Fibroblast of skin of scalp (primary cell): Measurements from ENCODE around the gene DDX60. TPM values are rescaled to one million over a fixed set of nuclear protein-coding genes. Genes with fewer than 3 reads are reported as not detected.
"Not testable (repeated sequence)": the region's sequence is repeated elsewhere in the genome, so short reads cannot be mapped to it uniquely, and the experiment has no call there.

Experiments used
- DNase-seq: peaks from one replicate; pipeline ENCODE4 v3.0.0-alpha.2; 2013
- polyA plus RNA-seq, 2 experiments: library from polyadenylated mRNA; unstranded; fragments of 120-200 nt; gene quantifications; one replicate each; pipeline ENCODE4 v1.2.1, GENCODE V29; 2013; ENCODE audit not compliant: insufficient read length in 2 of 2

The DDX60 gene
- 5.1 TPM for polyA plus RNA-seq (2013, experiment 1 of 2; ENCODE audit: insufficient read length)
- 5.6 TPM for polyA plus RNA-seq (2013, experiment 2 of 2; ENCODE audit: insufficient read length)

GRCh38 chr4:168318266-168318895 lies at the start of gene DDX60:
Gene DDX60, minus strand, starts transcription at chr4:168318752. Its CDS starts 7,493 bp downstream, at chr4:168311259.
- DNase-seq: peak; percentile 78

- no peak for DNase-seq
Measured at GRCh38 chr4:168367065-168367464, 48.5 kb upstream of the DDX60 start.

- no peak for DNase-seq
Measured at GRCh38 chr4:168362025-168362401, 43.5 kb upstream of the DDX60 start.

GRCh38 chr4:168361365-168362024 lies 42.9 kb upstream of the DDX60 start:
- DNase-seq: no peak

GRCh38 chr4:168360271-168360670 lies 41.7 kb upstream of the DDX60 start:
- no peak for DNase-seq

GRCh38 chr4:168357941-168358340 lies 39.4 kb upstream of the DDX60 start:
- no peak for DNase-seq

GRCh38 chr4:168353746-168354145 lies 35.2 kb upstream of the DDX60 start:
- DNase-seq: no peak

GRCh38 chr4:168337550-168337940 lies 19.0 kb upstream of the DDX60 start:
- DNase-seq: peak; percentile 7

GRCh38 chr4:168336837-168337549 lies 18.4 kb upstream of the DDX60 start:
- no peak for DNase-seq

- DNase-seq: peak; percentile 25
Measured at GRCh38 chr4:168335621-168336020, 17.1 kb upstream of the DDX60 start.

GRCh38 chr4:168334053-168334452 lies 15.5 kb upstream of the DDX60 start:
- DNase-seq: no peak

- not testable (repeated sequence) for DNase-seq
Measured at GRCh38 chr4:168330575-168330974, 12.0 kb upstream of the DDX60 start.

GRCh38 chr4:168325591-168325990 lies 7.0 kb upstream of the DDX60 start:
- DNase-seq: no peak

GRCh38 chr4:168321006-168321405 lies 2.5 kb upstream of the DDX60 start:
- DNase-seq: no peak

GRCh38 chr4:168319486-168320019 lies 1.0 kb upstream of the DDX60 start:
- DNase-seq: no peak

- no peak for DNase-seq
Measured at GRCh38 chr4:168317621-168318020, 931 bp downstream of the DDX60 start.

- no peak for DNase-seq
Measured at GRCh38 chr4:168309781-168310180, 8.8 kb downstream of the DDX60 start.

GRCh38 chr4:168308912-168309311 lies 9.6 kb downstream of the DDX60 start:
- DNase-seq: no peak

GRCh38 chr4:168306476-168306875 lies 12.1 kb downstream of the DDX60 start:
- DNase-seq: no peak

- DNase-seq: peak; percentile 25
Measured at GRCh38 chr4:168304744-168305459, 13.7 kb downstream of the DDX60 start.

GRCh38 chr4:168303430-168303829 lies 15.1 kb downstream of the DDX60 start:
- not testable (repeated sequence) for DNase-seq

- no peak for DNase-seq
Measured at GRCh38 chr4:168293386-168293975, 25.1 kb downstream of the DDX60 start.
